Tibial nerve (tissue), 3 donors: ENCODE results near the gene ARHGAP26.

Experiments
- POLR2A ChIP-seq, 2 donors: fragments of 450-650 bp; IDR thresholded peaks; one replicate each; pipeline ENCODE4 v1.6.1; 2017; ENCODE audit warnings: antibody characterized with exemption in 2 of 2, mild to moderate bottlenecking in 2 of 2, moderate library complexity in 2 of 2
- TF ChIP-seq, protein P1 (sequence below), 5 experiments: fragments of 200-600 bp in 3 of 5; fragments of 450-650 bp in 2 of 5; sonication (generic) in 3 of 5; IDR thresholded peaks; one replicate each; pipeline ENCODE4 v1.5.1; 2016 to 2019; ENCODE audit warnings: antibody characterized with exemption in 5 of 5, mild to moderate bottlenecking in 3 of 5, moderate library complexity in 2 of 5

GRCh38 chr5:142771666-142772065, 1.5 kb downstream of the ARHGAP26 start:
- TF ChIP-seq POLR2A (IDR thresholded peaks at IDR 0.05): no peak
- TF ChIP-seq, protein P1, sequence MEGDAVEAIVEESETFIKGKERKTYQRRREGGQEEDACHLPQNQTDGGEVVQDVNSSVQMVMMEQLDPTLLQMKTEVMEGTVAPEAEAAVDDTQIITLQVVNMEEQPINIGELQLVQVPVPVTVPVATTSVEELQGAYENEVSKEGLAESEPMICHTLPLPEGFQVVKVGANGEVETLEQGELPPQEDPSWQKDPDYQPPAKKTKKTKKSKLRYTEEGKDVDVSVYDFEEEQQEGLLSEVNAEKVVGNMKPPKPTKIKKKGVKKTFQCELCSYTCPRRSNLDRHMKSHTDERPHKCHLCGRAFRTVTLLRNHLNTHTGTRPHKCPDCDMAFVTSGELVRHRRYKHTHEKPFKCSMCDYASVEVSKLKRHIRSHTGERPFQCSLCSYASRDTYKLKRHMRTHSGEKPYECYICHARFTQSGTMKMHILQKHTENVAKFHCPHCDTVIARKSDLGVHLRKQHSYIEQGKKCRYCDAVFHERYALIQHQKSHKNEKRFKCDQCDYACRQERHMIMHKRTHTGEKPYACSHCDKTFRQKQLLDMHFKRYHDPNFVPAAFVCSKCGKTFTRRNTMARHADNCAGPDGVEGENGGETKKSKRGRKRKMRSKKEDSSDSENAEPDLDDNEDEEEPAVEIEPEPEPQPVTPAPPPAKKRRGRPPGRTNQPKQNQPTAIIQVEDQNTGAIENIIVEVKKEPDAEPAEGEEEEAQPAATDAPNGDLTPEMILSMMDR (IDR thresholded peaks at IDR 0.05): no peak
